ENCODE results near the gene NFATC4.

Gene NFATC4

GRCh38 chr14:24377657-24378056, 9.7 kb downstream of the NFATC4 start (continued):
- TF ChIP-seq PATZ1 (tag by site-specific recombination; IDR thresholded peaks at IDR 0.05), result no peak
- TF ChIP-seq ZNF398 (tag by site-specific recombination; IDR thresholded peaks at IDR 0.05), result peak; percentile 83
- no peak for TF ChIP-seq ZNF624 (tag by site-specific recombination; IDR thresholded peaks at IDR 0.05)
- peak; percentile 77 for TF ChIP-seq KLF1 (tag by site-specific recombination; IDR thresholded peaks at IDR 0.05)
- no peak for TF ChIP-seq ZNF514 (tag by site-specific recombination; IDR thresholded peaks at IDR 0.05)
- no peak for TF ChIP-seq ZNF544 (tag by site-specific recombination; IDR thresholded peaks at IDR 0.05)
- TF ChIP-seq ZNF654 (tag by site-specific recombination; IDR thresholded peaks at IDR 0.05; ENCODE audit: low read depth), result no peak
- peak; percentile 47; the same call in 1 of the 2 replicates for TF ChIP-seq SP3 (tag by site-specific recombination; IDR thresholded peaks at IDR 0.05)
- peak; percentile 91 for TF ChIP-seq EGR2 (tag by site-specific recombination; IDR thresholded peaks at IDR 0.05; ENCODE audit: low read depth)
- TF ChIP-seq OSR2 (tag by site-specific recombination; IDR thresholded peaks at IDR 0.05), result peak; percentile 77

GRCh38 chr14:24378327-24378726, 10.3 kb downstream of the NFATC4 start:
- H3K4me3 ChIP-seq (ENCODE audit: low read depth, low read length), result no peak overlapping the region
- no peaks in the 10 kb centered on the region for H3K9me3 ChIP-seq (ENCODE audit: control insufficient read depth, insufficient read depth, low read depth, low read length)
- no peak overlapping the region for H3K27ac ChIP-seq (ENCODE audit: extremely low read depth, low read depth, low read length)
- ChIA-PET CTCF (interaction anchor here (0.8 to 3.0 kb wide), 5 partner anchors 12 to 270 kb away, joined by 3 to 21 read pairs (median 4); partner anchors contain the start of genes CBLN3 and KHNYN), POLR2A (interaction anchor here (0.7 to 1.6 kb wide), 5 partner anchors 14 to 58 kb away, joined by 3 to 4 read pairs (median 3); partner anchors contain the start of genes CBLN3, KHNYN and NYNRIN)
- H3K36me3 ChIP-seq (ENCODE audit: control insufficient read depth in 2 of 2, insufficient read depth in 1 of 2, low read length in 2 of 2), result peaks cover 0 to 41% of the 10 kb centered on the region in 2 experiments; a peak in 1 of 3 replicates
- peaks cover 8% of the 10 kb centered on the region for H3K4me1 ChIP-seq (ENCODE audit: control insufficient read depth, insufficient read depth, low read length)
- TF ChIP-seq ZFP69B (tag by site-specific recombination; IDR thresholded peaks at IDR 0.05) (no peak), ZNF292 (tag by site-specific recombination; IDR thresholded peaks at IDR 0.05; ENCODE audit: borderline replicate concordance, low read depth) (no peak), ZNF558 (tag by site-specific recombination; IDR thresholded peaks at IDR 0.05) (no peak), TRIM28 (IDR thresholded peaks at IDR 0.05; ENCODE audit: borderline replicate concordance, low read length) (no peak), ZXDB (tag by site-specific recombination; IDR thresholded peaks at IDR 0.05) (no peak), ZNF174 (tag by site-specific recombination; IDR thresholded peaks at IDR 0.05) (no peak), ZNF830 (tag by site-specific recombination; IDR thresholded peaks at IDR 0.05; ENCODE audit: low read depth) (no peak), ZNF473 (tag by site-specific recombination; IDR thresholded peaks at IDR 0.05) (no peak), ZSCAN16 (tag by site-specific recombination; IDR thresholded peaks at IDR 0.05) (no peak), ZSCAN30 (tag by site-specific recombination; IDR thresholded peaks at IDR 0.05) (no peak), ZBTB20 (tag by site-specific recombination; IDR thresholded peaks at IDR 0.05) (no peak), GLI4 (tag by site-specific recombination; IDR thresholded peaks at IDR 0.05) (no peak), HOXD13 (CRISPR knock-in tag; IDR thresholded peaks at IDR 0.05; ENCODE audit: borderline replicate concordance) (no peak), ZNF561 (tag by site-specific recombination; IDR thresholded peaks at IDR 0.05; ENCODE audit: borderline replicate concordance) (no peak), ZNF132 (tag by site-specific recombination; IDR thresholded peaks at IDR 0.05; ENCODE audit: borderline replicate concordance) (no peak), ZNF10 (tag by site-specific recombination; IDR thresholded peaks at IDR 0.05) (no peak), HIC1 (tag by site-specific recombination; IDR thresholded peaks at IDR 0.05) (no peak), ZNF239 (tag by site-specific recombination; IDR thresholded peaks at IDR 0.05) (no peak), ZSCAN5A (tag by site-specific recombination; IDR thresholded peaks at IDR 0.05) (no peak)

Measured in HEK293 (cell line).